HG03159 (cell line): ENCODE measurements around the gene TPCN1.

Experiments
- ATAC-seq: cut with Tn5 transposase; IDR thresholded peaks from one replicate; pipeline ENCODE4 v1.9.1; 2021; ENCODE audit warnings: mild to moderate bottlenecking, moderate library complexity; ENCODE audit not compliant: unreplicated experiment

The TPCN1 gene

DNA sequence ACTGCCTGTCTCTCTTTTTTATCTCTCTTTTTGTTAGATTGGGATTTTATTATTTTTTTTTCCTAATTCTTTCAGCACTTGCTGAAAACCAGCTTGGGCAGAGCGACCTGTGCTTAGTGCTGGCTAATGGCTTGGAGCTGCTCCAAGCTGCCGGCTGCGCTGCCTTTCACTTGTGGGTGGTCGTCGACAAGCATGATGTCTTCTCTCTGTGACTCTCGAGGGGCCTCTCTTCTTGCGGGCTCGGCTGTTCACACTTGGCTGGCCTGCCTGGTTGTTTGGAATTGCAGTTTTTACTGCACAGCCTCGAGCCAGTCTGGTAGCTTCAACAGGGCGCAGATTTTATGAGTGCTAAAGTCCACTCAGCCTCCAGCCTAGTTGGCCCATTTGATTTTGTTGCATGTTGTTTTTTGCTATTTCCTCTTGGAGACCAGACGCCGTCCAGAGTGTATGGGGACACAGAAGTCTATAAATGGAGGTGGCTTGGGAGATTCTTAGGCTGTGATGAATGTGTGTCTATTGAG, 18.6 kb downstream of the TPCN1 start:
- no peak for ATAC-seq

DNA sequence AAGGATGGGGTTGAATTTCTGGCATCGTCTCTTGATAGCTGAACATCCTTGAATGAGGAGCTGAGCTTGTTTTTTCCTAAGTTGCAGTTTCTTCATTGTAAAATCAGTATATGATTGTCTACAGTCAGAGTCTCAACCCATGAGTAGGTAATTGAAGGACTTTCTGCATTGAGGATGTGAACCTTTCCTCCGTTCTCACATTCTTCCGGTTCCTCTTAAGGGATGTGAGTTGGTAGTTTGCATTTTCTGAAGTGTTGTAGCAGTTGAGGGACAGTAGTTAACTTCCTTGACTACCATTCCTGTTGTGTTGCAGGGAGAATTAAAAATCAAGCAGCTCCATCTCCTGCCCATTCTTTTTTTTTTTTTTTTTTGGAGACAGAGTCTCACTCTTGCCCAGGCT, 19.1 kb downstream of the TPCN1 start:
- peak; percentile 55 for ATAC-seq

DNA sequence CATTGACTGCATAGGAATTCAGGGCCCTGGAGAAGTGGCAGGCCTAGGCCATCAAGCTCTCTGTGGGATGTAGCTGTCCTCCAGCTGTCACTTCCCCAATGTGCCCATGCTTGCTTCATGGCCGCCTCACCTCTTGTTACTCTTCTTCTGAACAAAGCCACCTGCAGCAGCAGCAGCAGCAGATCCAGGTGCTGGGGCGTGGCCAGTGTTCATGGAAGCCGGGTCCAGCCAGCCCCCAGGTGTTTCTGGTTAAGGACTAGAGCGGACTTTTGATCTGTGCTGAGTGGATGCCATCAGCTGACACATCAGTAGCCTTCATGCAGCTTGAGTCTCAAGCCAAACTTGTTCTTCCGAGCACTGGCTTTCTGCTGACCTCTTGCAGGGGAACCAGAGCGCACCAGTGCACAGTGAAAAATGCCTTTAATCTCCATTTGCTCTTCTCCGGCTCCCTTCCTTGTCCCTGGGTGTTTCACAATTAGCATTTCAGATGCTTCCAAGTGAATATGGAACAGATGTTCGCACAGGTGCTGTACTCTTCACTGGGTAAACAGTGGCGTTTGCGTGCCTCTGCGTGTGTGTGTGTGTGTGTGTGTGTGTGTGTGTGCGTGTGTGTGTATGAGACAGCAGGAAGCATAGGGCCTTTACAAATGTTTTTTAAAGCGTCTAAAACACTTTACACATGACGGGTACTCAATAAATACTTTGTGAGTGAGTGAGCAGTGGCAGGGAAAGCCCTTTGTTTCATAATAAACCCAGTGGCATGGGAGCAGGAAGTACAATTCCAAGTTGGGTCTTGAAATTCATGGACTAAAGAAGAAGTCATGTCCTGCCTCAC, 20.1 kb downstream of the TPCN1 start:
- ATAC-seq, result no peak

DNA sequence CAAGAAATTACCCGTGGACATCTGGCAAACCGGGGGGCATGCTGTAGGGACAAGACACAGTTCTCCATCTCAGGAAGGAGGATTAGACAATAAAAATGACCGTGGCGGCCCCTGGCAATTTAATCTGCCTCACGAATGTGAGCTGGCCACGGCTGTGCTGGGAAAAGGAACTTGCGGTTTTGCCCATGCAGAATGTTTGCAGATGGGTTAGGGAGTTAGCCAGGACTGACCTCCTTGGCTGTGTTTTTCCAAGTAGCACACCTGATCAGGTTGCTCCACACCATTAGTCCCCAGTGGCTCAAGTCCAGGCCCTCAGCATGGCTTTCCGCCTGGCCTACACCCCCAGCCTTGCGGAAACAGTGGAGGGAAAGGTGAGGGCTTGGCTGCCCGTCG, 20.8 kb downstream of the TPCN1 start:
- no peak for ATAC-seq

DNA sequence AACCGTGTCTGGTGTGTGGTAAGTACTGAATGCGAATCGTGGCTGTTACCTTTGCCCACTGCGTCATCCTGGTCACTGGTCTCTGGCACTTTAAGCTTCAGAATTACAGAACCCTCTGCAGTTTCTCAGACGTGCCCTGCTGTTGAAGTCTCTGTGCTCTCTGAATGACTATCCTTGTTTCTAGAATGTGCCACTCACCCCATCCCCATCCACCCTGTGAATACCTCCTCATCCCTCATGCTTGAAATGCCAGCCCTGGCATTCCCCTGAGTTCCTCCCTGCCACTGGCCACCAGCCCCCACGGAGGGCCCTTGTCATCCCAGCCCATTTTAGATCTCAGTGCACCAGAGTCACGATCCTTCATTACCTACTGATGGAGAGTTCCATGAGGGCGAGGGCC, 21.3 kb downstream of the TPCN1 start:
- no peak for ATAC-seq

DNA sequence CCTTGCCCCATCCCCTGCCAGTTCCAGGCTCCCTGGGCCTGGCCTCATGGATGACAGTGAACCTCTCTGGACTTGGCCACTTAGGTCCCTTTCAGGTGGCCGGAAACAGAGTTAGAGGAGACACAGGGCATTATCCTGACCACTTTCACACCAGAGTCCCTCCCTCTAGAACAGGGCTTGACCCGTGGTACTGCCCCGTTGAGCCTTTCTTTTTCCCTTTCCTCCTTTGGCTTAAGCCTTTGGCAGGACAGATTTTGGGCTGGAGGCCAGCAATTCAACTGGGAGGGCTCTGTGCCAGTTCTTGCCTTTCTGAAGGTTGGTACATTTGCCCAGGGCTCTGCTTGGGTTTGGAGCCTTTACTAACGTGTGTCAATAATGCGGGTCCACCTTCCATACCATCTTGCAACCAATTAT, 22.8 kb downstream of the TPCN1 start:
- ATAC-seq, result no peak

DNA sequence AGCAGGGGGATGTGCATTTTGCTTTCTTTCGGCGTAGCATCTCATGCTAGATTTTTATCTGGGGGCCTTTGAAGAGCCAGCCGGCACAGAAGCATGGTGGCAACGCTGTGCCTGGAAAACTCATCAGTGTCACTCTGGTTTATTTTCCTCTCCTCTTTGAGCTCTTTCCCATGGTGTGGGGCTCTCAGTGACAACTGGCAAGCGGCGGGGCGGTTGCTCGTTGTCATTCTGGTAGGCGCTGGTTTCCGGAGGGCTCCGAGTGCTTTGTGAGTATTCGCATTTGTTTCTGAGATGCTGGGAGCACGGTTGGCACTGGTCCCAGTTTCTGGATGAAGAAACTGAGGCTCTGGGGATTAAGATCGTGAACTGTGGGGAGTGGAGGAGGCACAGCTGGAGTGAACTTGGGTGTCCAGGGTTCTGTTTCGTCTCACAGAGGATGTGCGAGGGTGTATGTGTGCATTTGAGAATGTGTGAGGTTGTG, 23.3 kb downstream of the TPCN1 start:
- no peak for ATAC-seq

DNA sequence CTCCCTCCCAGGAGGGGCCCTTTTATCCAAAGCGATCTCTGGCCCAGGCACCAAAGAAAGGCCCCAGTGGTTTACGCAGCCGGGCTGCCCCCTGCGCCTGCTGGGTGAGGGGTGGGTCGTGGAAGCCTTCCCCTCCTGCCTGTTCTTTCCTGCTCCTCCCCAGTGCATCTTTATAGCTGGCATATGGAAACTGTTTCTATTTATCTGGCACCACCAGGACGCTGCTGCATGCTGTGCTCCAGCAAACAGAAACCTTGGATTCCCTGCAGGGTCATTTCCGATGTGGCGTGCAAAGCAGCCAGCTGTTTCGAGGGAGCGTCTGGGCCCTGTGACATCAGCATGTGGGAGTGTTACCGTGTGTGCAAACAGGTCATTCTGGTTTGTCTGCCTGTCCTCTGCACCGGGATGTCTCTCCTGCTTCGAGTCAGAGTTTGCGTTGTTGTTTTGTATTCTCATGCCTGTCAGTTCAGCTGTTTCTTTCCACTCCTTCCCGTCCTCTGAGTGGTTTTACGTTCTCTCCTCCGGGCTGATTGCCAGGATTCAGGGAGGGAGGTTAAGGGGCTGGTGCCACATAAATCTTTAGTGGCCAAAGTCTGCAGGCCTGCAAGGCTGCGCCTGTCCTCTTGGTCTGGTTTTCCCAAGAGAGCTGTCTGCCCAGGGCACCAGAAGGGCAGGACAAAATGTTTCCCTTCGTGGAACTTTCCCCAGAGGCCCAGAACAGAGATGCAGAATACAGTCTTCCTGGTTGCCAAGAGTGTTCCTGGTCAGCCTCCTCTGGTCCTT, 24.6 kb downstream of the TPCN1 start:
- no peak for ATAC-seq

DNA sequence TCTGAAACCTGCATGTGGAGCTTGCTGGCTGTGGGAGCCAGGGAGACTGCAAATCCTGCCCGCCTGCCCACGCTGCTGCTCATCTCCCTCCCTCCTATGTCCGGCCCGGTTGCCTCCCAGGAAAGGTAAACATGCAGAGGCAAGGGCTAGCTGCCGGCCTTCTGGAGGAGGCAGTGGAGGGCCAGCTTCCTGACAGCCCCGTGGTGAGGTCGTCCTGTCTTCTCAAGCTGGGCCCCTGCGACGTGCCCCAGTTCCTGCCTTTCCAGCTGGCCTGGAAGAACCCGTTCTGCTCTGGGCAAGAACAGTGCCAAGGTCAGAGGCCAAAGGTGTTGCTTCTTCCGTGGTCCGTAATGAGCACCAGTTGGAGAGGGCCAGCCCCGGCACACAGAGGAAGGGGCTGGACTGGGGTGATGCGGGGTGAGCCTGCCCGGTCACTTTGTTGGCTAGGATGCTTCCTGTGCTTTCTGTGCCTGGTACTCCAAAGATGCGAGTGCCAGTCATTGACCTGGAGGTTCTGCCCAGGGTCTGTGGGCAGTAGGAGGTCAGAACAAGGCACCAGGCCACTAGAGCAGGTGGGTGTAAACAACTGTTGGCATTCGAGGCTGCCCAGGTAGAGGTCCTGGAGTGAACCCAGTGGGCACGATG, 25.3 kb downstream of the TPCN1 start:
- ATAC-seq, result no peak

DNA sequence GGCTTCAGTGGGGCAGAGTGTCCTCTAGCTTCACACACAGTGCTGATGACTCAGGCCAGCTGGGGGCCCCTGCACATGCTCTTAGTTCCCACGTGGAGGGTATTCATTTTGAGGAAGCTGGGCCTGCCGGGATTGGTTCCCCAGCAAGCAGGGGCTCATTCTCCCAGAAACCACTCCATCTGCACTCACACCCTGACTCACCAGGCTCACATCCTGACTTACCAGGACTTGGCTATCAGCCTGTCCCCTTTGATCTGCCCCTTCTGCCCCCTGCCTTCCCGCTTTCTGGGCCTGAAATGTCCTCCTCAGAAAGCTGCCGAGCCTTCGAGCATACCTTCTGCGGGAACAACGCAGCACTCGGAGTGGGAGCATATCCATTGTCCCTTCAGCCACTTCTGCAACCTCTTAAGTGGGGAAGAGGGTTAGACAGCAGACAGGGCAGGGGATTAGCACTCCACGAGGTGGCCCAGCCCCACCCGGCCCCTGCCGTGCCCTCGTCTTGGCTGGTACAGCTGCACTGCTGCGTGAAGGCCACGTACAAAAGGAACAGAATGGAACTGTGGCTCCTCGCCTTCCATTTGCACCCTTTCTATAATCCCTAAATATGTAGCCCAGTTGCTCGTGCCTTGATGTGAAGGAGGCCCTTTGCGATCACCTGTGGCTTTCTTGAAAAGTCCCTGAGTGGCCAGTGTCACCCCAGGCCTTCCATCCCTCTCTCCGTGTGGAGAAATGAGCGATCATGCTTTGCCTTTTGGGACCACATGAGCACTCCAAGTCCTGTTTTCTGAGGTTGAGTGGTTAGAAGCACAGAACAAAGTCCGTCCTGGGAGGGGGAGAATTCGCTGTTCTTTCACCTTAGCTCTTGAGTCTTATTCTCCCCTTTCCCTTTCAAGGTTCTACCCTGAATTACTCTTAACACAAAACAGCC, 26.1 kb downstream of the TPCN1 start:
- no peak for ATAC-seq

DNA sequence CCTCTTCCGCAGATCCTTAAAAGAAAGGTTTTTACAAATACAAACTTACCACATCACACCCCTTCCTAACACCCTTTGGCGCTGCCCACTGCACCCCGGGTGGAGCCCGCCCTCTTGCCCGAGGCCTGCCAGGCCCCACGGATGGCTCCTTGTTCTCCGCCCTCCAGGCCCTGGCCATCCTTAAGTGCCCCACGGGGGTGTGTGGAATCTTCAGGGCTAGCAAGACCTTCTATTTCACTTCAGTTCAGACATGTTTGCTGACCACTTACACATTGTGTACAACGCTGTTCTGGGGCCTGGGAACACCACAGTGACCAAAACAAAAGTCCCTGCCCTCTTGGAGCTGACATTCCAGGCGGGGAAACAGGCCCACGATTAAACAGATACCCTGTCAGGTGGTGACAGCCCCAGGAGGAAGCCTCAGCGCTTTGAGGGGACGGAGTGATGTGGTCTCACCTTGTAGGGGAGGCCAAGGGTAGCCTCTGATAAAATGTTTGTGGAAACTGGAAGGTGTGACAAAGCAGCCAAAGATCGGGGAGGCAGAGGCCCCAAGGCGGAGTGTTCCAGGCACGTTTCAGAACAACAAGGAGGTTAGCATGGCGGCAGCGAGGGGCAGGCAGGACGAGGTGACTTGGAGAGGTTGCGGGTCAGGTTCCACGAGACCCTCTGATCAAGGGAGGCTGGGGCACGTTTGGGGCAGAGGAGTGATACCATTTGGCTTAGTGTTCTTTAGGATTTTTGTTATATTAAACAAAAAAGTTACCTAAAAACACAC, 27.0 kb downstream of the TPCN1 start:
- ATAC-seq, result no peak

DNA sequence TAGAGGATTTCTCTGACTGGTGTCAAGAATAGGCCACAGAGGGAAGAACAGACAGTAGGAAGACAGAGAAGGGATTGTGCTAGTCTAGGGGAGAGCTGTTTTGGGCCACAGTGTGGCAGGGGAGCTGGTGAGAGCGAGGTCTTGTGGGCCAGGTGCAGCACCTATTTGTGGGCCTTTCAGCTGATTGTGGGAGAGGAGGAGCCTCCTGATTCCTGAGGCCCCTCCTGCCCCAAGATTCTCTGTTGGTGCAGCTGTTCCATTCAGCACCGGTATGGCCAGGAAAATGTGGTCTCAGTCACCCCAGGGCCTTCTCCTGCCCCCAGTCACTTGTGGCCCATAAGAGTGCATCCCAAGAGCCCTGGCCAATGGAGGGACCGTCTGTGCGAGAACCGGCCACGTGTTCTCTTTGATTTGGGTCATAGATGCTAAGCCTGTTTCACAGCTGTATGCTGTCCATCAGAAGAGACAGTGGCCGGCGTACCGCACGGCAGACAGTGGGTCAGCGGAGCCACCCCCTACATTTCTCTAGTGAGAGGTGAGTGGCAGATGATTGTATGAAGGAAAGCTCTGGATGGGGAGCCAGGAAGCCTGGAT, 27.7 kb downstream of the TPCN1 start:
- no peak for ATAC-seq

DNA sequence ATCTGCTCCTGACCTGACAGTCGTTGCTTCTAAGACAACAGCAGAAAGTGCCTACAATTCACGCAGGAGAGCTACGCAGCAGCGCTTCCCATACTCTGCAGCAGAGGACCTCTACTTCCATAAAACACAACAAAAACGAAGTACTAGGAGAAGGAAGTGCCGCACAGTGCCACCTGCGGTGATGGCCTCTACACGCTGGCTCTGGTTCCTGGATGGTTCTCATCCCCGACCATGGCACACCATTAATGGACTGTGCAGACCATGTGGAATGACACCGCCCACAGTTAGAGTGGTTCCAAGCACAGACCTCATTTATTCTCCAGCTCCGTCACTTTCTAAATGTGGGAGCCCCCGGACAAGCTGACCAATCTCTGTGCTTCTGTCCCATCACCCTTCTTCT, 28.3 kb downstream of the TPCN1 start:
- ATAC-seq, result no peak

DNA sequence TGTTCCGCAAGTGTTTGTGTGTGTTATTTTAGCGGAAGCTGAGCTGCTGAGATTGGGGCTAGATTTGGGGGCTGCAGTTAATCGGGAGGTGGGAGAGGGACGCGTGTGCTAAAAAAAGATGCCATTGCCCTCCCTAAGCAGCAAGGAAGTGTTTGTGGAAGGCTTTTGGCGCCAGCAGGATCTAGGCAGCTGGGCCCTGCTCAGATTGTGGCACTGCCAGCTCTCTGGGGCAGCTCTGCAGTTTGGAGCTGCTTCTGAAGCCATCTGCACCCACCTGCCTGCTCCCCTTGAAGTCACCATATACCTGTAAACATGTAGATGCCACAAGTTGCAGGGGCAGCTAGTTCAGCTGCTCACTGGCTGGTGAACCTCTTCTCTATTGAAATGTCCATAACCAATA, 28.8 kb downstream of the TPCN1 start:
- ATAC-seq, result no peak

DNA sequence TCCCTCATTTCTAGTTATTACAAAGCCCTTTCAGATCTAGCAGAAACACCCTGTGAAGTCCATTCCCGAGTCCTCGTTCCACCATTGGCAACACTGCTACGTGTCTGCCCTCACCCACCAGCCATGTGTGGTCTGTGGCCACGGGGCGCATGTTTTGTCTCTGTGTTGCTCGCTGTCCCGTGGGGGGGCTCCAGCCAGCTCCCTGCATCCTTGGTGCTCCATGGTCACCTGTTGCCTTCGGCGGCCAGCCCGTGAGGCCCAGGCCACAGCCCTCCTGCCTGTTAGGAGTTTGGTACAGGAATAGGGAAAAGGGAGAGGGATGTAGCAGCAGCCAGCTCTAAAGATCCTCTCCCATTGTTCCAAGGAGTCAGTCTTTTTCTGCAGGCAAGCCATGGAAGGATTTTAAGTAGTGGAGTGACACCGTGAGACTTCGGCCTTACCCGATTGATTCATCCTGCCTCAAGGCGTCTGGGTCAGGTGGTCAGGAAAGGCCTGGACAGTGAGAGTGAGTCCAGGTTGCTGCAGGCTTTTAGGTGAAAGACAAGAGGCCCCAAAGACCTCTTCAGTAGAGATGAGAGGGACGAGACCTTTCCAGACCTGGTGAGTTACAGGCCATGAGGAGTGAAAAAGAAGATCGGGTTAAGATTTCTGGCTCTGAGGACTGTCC, 30.3 kb downstream of the TPCN1 start:
- ATAC-seq, result no peak

DNA sequence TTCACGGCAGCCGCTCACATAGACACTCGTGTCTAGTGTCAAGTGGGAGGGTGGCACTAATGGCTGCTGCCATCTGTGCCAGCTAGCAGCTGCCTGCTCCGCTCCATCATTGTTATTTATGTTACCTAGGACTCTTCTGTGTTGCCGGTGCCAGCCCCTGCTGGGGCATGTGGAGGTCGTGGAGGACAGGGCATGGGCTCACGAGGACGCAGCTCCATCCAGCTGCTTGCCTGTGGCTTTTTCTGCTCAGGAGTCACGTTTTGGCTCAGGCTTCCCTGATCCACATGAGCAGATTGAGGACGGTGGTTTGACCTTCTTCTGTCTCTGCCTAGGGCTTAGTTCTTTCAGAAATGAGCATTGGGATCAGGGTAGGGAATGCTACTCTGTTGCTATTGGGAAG, 31.2 kb downstream of the TPCN1 start:
- ATAC-seq, result no peak

DNA sequence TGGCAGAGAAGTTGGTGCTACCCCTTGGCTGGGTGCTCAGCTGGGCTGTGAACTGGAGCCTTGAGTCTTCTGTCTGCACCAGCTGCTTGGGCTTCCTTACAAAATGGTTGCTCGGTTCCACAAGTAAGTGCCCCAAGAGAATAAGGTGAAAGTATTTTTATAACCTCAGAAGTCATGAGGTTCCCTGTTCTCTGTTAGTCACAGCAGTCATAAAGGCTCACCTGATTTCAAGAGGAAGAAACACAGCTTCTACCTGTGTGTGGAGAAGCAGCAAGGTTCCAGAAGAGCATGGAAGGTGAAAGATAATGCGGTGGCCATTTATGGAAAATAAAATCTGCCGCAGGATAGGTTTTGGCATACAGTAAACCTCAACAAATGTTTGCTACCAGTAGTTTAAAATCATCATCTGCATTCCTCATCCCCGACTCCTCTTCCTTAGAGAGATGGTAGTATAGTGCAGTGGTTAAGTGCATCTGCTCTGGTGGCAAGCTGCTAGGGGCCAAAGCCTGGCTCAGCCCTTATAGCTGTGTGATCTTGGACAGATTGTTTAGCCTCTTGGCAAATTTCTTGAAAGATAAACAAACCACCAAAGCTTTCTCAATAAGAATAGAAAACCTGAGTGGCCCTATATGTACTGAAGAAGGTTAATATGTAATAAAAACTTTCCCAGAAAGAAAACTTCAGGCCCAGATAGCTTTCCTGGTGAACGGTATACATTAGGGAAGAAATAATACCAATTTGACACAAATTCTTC, 32.4 kb downstream of the TPCN1 start:
- no peak for ATAC-seq

DNA sequence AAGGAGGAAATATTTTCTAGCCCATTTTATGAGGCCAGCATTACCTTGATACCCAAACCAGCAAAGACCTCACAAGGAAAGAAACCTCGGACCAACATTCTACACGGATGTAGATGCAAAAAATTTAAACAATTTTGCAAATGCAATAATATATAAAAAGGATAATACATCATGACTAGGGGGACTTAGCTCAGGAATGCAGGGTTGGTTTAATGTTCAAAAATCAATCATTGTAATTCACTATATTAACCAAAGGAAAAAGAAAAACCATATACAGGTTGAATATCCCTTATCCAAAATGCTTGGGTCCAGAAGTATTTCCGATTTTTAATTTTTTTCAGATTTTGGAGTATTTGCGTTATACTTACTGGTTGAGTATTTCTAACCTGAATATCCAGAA, 33.0 kb downstream of the TPCN1 start:
- ATAC-seq, result no peak
